NCI-H524 (cell line): Measurements from ENCODE around the gene SLC9A3.

Source experiments
- DNase-seq, 2 experiments: peaks; one replicate each; lab custom pipeline; 2025; lab: John Stamatoyannopoulos, UW

Gene SLC9A3

GRCh38 chr5:458547-459353, 65.5 kb downstream of the SLC9A3 start:
- DNase-seq, result no peak

GRCh38 chr5:457195-457961, 66.9 kb downstream of the SLC9A3 start:
- DNase-seq, result no peak

GRCh38 chr5:456351-457194, 67.7 kb downstream of the SLC9A3 start:
- DNase-seq, result no peak

- no peak for DNase-seq
These were observed 68.4 kb downstream of the SLC9A3 start for GRCh38 chr5:455806-456205.

GRCh38 chr5:454936-455335, 69.3 kb downstream of the SLC9A3 start:
- DNase-seq, result no peak

GRCh38 chr5:453725-454481, 70.3 kb downstream of the SLC9A3 start:
- DNase-seq, result no peak

- DNase-seq, result no peak
These were observed 71.1 kb downstream of the SLC9A3 start for GRCh38 chr5:452978-453710.

GRCh38 chr5:451587-452458, 72.4 kb downstream of the SLC9A3 start:
- no peak for DNase-seq

- DNase-seq, result no peak
These were observed 75.1 kb downstream of the SLC9A3 start for GRCh38 chr5:449151-449550.

GRCh38 chr5:448766-449090, 75.5 kb downstream of the SLC9A3 start:
- DNase-seq, result no peak

GRCh38 chr5:448061-448765, 76.0 kb downstream of the SLC9A3 start:
- DNase-seq, result no peak

GRCh38 chr5:447501-447900, 76.7 kb downstream of the SLC9A3 start:
- DNase-seq, result no peak

- DNase-seq, result peak in 1 of 2 experiments; percentile 53
These were observed 77.4 kb downstream of the SLC9A3 start for GRCh38 chr5:446883-447263.

- no peak for DNase-seq
These were observed 78.0 kb downstream of the SLC9A3 start for GRCh38 chr5:446066-446882.

GRCh38 chr5:445591-445990, 78.7 kb downstream of the SLC9A3 start:
- no peak for DNase-seq

GRCh38 chr5:444226-444625, 80.0 kb downstream of the SLC9A3 start:
- no peak for DNase-seq

GRCh38 chr5:443239-444151, 80.8 kb downstream of the SLC9A3 start:
- peak in 1 of 2 experiments; percentile 34 for DNase-seq
